ENCODE measurements around the gene TYRP1.
"Not testable (repeated sequence)": the region's sequence is repeated elsewhere in the genome, so short reads cannot be mapped to it uniquely, and the experiment has no call there.

The TYRP1 gene

GRCh38 chr9:12693141-12693540 lies at the start of gene TYRP1:
TSS of gene TYRP1 (plus strand) at chr9:12693385. CDS start at chr9:12693997, 612 bp downstream.
- DNase-seq (ENCODE audit: low read depth in 2 of 2): no peak

GRCh38 chr9:12643686-12644085 lies 49.5 kb upstream of the TYRP1 start:
- DNase-seq (ENCODE audit: low read depth in 2 of 2): no peak

GRCh38 chr9:12648925-12649324 lies 44.3 kb upstream of the TYRP1 start:
- DNase-seq (ENCODE audit: low read depth in 2 of 2): no peak

GRCh38 chr9:12651125-12651524 lies 42.1 kb upstream of the TYRP1 start:
- DNase-seq (ENCODE audit: low read depth in 2 of 2): no peak

GRCh38 chr9:12652973-12653372 lies 40.2 kb upstream of the TYRP1 start:
- DNase-seq (ENCODE audit: low read depth in 2 of 2): no peak

- no peak for DNase-seq (ENCODE audit: low read depth in 2 of 2)
Measured at GRCh38 chr9:12656803-12657202, 36.4 kb upstream of the TYRP1 start.

- DNase-seq (ENCODE audit: low read depth in 2 of 2): no peak
Measured at GRCh38 chr9:12657233-12657632, 36.0 kb upstream of the TYRP1 start.

GRCh38 chr9:12657998-12658397 lies 35.2 kb upstream of the TYRP1 start:
- no peak for DNase-seq (ENCODE audit: low read depth in 2 of 2)

GRCh38 chr9:12658531-12659209 lies 34.5 kb upstream of the TYRP1 start:
- DNase-seq (ENCODE audit: low read depth in 2 of 2): no peak

- DNase-seq (ENCODE audit: low read depth in 2 of 2): no peak
Measured at GRCh38 chr9:12659220-12659619, 34.0 kb upstream of the TYRP1 start.

GRCh38 chr9:12666813-12667212 lies 26.4 kb upstream of the TYRP1 start:
- no peak for DNase-seq (ENCODE audit: low read depth in 2 of 2)

- DNase-seq (ENCODE audit: low read depth in 2 of 2): no peak
Measured at GRCh38 chr9:12667892-12668291, 25.3 kb upstream of the TYRP1 start.

- DNase-seq (ENCODE audit: low read depth in 2 of 2): no peak
Measured at GRCh38 chr9:12670006-12670405, 23.2 kb upstream of the TYRP1 start.

- no peak for DNase-seq (ENCODE audit: low read depth in 2 of 2)
Measured at GRCh38 chr9:12674961-12675360, 18.2 kb upstream of the TYRP1 start.

GRCh38 chr9:12677462-12678126 lies 15.6 kb upstream of the TYRP1 start:
- DNase-seq (ENCODE audit: low read depth in 2 of 2): not testable (repeated sequence)

GRCh38 chr9:12680341-12680740 lies 12.8 kb upstream of the TYRP1 start:
- no peak for DNase-seq (ENCODE audit: low read depth in 2 of 2)

- no peak for DNase-seq (ENCODE audit: low read depth in 2 of 2)
Measured at GRCh38 chr9:12680757-12681156, 12.4 kb upstream of the TYRP1 start.

GRCh38 chr9:12681620-12682019 lies 11.6 kb upstream of the TYRP1 start:
- no peak for DNase-seq (ENCODE audit: low read depth in 2 of 2)

- DNase-seq (ENCODE audit: low read depth in 2 of 2): no peak
Measured at GRCh38 chr9:12684974-12685373, 8.2 kb upstream of the TYRP1 start.

GRCh38 chr9:12689233-12689632 lies 4.0 kb upstream of the TYRP1 start:
- no peak for DNase-seq (ENCODE audit: low read depth in 2 of 2)

GRCh38 chr9:12694013-12694412 lies 828 bp downstream of the TYRP1 start:
- DNase-seq (ENCODE audit: low read depth in 2 of 2): no peak

- no peak for DNase-seq (ENCODE audit: low read depth in 2 of 2)
Measured at GRCh38 chr9:12695474-12695873, 2.3 kb downstream of the TYRP1 start.

GRCh38 chr9:12696931-12697622 lies 3.9 kb downstream of the TYRP1 start:
- no peak for DNase-seq (ENCODE audit: low read depth in 2 of 2)

Data from stimulated activated CD8-positive, alpha-beta memory T cell treated with anti-CD3 and anti-CD28 coated beads, Interleukin-15, amount 100 ng/mL, for 4 hours (primary cell).